Measurements from ENCODE around the gene ZMAT1.

GRCh38 chrX:101904996-101905395 is 26.8 kb downstream of the ZMAT1 start:
- TF ChIP-seq, protein P1, sequence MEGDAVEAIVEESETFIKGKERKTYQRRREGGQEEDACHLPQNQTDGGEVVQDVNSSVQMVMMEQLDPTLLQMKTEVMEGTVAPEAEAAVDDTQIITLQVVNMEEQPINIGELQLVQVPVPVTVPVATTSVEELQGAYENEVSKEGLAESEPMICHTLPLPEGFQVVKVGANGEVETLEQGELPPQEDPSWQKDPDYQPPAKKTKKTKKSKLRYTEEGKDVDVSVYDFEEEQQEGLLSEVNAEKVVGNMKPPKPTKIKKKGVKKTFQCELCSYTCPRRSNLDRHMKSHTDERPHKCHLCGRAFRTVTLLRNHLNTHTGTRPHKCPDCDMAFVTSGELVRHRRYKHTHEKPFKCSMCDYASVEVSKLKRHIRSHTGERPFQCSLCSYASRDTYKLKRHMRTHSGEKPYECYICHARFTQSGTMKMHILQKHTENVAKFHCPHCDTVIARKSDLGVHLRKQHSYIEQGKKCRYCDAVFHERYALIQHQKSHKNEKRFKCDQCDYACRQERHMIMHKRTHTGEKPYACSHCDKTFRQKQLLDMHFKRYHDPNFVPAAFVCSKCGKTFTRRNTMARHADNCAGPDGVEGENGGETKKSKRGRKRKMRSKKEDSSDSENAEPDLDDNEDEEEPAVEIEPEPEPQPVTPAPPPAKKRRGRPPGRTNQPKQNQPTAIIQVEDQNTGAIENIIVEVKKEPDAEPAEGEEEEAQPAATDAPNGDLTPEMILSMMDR (optimal IDR thresholded peaks at IDR 0.05 in 1 of 3, IDR thresholded peaks at IDR 0.05 in 1 of 3, conservative IDR thresholded peaks at IDR 0.05 in 1 of 3; ENCODE audit: extremely low read depth in 1 of 3, insufficient read depth in 2 of 3, low read length in 3 of 3) = no peak
- no peak for TF ChIP-seq EZH2 (IDR thresholded peaks at IDR 0.05; ENCODE audit: low read length)
